Measurements from ENCODE around the gene GIPC3.
"Not testable (repeated sequence)": the region's sequence is repeated elsewhere in the genome, so short reads cannot be mapped to it uniquely, and the experiment has no call there.

Gene GIPC3

DNA sequence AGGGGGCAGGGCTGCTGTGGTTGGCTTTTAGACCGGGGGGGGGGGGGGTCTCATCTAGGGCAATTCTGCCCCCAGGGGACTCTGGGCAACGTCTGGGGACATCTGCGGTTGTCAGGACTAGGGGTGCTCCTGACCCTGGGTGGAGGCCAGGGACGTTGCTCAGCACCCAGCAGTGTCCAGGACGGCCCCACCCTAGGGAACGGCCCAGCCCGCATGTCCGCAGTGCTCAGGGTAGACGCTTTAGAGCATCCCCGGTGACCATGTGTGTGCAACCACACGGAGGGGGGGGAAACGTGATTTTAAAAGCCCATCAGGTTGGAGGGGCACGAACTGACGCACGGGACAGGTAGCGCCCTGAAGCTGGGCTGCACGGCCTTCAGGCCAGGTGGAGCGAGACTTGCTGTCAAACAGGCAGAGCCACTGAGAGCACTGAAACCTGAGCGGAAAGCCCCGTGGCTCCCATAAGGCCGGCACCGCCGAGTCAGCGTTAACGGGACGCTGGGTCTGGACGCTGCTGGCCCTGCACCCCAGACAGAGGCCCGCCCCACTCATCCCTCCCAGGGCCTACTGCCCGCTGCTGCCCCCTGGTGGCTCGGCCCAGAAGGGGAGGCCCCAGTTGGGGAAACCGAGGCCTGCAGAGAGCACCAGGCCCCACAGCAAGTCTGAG lies 33.0 kb downstream of the GIPC3 start:
- DNase-seq (ENCODE audit: low read depth, low spot score): peak; percentile 48

DNA sequence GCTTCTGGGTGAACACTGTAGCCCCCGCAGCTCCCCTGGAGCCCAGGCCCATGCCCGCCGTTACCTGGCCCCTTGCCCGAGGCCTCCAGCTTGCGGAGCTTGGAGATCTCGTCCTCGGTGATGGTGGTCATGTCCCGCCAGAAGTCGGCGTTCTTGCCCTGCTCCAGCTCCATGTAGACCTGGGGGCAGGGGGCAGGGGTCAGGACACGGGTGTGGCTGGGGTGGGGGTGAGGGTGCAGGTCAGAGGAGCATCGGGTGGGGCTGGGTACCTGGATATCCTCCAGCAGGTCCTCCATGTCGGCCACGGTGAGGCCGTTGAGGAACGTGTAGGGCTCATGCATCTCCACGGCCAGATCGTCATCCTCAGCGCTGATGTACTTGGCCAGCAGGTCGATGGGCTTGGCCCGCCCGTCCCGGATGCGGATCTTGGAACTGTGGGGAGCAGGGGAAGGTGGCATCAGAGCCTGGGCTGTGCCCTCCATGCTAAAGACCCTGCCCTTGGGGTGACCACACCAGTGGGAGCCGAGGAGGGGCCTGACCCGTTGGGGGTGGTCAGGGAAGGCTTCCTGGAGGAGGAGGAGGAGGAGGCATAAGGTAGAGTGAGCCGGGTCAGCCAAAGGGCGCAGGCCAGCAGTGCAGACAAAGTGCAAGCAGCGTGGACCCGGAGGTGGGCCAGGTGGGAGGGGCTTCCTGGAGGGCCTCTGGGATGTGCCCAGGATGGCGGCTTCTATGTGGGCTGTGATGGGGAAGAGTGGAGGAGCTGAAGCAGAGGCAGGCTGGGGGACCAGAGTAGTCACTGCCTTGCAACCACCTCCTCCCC lies 33.7 kb downstream of the GIPC3 start:
- no peak for DNase-seq (ENCODE audit: low read depth, low spot score)

DNA sequence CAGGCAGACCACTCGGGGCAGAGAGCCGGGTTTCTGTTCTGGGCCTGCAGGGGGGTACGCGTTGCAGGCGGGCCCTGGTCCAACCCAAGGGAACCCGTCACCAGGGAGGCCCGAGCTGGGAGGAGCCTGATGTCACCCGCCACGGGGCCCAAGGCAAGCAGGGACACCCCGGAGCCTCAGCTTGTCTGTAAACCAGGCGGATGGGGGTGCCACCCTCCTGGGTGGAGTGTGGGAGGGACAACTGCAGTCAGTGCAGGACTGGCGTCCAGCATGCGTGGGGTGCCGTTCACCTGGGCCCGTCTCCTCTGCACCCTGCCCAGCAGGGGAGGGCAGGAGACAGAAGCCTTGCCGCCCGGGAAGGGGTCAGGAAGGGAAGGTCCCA lies 34.3 kb downstream of the GIPC3 start:
- DNase-seq (ENCODE audit: low read depth, low spot score): no peak

DNA sequence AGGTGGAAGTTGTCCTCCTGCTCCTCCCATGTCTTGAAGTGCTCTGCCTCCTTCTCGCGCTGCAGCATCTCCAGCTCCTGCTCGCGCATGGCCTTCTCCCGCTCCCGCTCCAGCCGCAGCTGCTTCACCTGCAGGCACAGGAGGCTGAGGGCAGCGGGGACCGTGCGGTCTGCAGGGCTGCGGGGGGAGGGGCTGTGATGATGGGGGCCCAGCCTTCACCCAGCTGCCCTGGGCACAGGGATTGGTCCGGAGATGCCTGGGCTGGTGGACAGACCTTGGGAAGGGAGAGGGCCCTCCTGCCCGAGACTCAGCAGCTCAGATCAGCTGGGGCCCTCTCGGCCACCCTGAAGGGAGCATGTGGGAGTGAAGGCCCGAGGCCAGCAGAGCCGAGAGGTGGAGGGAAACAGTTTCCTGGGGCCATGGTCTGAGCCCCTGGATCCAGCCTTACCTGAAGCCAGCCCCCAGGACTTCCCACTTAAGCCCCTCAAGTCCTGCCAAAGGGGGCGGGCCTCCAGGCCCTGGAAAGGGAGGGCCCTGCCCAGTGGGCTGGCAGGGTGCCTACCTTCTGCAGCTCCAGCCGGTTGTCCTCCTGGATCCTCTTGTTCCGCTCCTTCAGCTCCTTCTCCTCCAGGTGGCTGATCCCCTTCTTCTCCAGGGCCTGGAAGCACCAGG lies 35.0 kb downstream of the GIPC3 start:
- DNase-seq (ENCODE audit: low read depth, low spot score): no peak

DNA sequence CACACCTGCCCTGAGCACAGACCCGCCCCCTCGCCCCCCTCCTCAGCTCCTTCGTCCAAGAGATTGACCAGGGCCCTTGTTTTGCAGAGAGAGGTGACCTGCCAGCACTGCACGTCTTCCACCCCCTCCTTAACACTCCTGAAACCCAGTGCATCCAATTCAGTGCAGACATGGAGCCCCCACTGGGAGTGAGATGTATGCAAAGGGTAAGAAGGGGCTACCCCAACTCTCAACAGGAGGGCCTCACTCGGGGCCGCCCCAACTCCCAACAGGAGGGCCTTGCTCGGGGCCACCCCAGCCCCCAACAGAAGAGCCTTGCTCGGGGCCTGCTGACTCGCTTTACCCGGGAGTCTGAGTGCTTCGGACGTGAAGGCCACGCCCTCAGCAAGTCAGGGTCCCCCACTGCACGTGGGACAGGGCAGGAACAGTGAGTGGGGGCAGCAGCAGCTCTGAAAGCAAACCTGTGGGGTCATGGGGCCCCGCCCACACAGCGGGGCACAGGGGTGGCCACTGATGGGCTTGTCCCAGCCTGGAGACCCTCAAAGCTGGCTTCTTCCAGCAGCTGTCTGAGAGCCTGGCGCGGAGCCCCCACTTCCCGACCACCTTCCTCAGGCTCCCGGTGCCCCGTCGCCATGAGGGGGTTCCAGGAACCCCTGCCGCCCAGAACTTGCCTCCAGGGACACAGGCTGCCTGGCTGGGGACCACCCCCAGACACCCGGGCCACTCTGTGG lies 35.7 kb downstream of the GIPC3 start:
- DNase-seq (ENCODE audit: low read depth, low spot score): no peak

DNA sequence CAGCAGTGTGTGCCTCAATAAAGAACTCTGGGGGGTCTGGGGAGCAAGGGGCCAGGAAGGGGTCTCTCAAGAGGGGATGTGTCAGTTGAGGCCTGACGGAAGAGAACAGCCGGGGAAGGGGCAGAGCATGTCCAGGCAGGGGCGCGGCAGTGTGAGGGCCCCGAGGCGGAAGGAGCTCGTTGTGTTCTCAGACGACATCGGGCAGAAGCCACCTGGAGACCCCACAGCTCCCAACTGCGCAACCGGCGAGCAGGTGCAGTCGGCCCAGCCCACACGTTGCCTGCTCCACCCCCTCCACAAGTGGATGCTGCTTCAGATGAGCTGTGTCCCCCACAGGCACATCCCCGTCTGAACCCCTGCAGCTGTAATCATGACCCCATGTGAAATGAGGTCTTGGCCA lies 36.4 kb downstream of the GIPC3 start:
- no peak for DNase-seq (ENCODE audit: low read depth, low spot score)

DNA sequence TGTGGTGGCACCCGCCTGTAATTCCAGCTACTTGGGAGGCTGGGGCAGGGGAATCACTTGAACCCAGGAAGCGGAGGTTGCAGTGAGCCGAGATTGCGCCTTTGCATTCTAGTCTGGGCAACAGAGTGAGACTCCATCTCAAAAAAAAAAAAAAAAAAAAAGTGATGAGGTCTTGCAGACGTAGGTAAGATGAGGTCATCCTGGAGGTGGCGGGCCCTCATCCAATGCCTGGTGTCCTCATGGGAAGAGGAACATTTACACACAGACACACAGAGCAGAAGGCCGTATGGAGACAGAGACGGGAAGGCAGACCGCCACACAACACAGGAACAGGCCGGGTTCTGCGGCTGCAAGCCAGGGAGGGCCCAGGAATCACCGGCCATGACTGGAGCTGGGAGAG lies 36.9 kb downstream of the GIPC3 start:
- no peak for DNase-seq (ENCODE audit: low read depth, low spot score)

DNA sequence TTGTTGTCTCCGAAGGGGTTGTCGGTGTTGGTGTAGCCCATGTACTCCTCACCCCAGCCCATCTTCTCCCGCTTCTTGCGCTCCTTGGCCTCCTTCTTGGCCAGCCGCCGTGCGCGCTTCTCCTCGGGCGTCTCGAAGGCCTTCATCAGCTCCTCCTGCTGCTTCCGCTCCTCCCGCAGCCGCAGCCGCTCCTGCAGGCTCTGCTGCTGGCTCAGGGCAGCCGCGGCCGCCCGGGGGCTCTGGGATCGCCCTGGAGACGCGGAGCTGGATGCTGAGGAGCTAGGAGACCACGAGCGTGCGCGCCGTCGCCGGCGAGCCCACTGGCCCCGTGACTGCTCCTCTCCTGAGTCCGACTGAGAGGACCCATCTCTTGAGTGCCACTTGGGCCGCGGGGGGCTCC lies 38.4 kb downstream of the GIPC3 start:
- no peak for DNase-seq (ENCODE audit: low read depth, low spot score)

DNA sequence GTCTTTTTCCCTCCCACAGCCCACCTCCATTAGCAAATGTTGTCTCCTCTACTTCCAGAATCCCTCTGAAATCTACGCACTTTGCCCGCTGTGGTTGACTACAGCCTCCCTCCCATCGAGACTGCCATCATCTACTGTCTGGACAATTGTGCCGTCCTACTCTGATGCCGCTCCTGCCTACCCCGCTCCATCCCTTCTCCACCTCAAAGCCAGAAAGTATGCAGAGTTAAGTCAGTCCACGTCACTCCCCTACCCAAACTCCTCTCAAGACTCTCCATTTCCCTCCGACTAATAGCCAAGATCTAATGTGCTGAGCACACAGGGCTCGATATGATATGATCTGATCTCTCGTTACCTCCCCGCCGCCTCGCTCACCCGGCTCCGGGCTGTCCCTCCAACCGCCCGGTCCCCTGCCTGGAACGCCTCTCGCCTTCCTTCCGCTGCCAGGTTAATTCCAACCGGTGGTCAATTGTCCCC lies 40.8 kb downstream of the GIPC3 start:
- no peak for DNase-seq (ENCODE audit: low read depth, low spot score)

DNA sequence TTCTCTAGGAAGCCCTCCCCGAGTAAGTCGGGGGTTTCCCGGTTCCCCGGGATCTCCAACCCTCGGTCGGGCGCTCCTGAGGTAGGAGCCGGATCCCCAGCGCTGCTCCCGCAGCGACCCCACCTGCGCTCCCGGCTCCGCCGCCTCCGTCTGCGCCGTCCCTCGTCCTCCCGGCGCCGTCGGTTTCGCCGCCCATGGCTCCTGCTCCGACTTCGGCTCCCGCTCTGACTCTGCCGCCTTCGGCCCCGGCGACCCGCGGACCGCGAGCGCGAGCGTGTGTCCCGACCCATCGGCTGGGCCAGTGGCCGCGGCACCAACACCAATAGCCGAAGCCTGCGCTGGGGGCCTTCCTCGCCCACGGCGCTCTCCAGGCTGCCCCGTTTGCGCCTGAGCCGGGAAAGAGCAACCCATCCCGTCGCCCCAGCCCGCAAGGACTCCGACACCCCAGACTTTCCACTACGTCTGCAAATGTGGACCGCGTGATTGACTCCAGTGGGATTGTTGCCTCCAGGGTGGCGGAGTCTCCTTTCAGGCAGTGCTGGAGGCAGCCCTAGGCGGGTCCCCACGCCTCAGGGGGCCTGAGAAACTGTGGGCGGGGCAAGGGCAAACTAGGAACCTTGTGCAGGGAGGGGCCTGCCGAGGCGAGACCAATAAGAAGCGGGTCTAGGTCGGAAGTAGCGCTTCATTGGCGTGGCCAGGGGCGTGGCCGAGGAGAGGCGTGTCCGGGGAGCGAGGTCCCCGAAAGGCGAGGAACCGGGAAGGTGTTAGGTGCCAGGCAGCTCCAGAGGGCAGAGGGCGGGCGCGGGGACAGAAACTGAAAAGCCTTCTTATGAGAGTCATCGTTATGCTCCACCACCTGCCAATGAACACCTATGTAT lies 41.4 kb downstream of the GIPC3 start, which contains the start of gene CACTIN:
Gene CACTIN, minus strand, starts transcription at position 318 of the 878 bp plus-strand sequence. Its CDS starts 28 bp downstream, at position 290.
- DNase-seq (ENCODE audit: low read depth, low spot score): peak; percentile 98

DNA sequence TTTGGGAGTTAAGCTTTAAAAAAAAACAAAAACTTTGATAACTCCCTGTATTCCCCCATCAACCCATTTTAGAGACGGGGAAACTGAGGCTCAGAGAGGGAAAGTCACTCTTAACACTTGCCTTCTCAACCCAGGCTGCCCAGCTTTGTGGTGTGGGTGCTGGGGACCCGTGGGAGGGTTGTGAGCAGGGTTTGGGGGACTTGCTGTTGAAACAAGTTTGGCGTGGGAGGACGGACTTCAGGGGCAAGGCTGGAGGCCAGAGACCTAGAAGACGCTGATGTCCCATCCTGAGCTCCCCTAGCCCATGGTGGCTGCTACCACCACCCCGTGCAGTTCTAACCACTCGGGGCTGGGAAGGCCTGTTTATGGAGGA lies 42.1 kb downstream of the GIPC3 start:
- no peak for DNase-seq (ENCODE audit: low read depth, low spot score)

DNA sequence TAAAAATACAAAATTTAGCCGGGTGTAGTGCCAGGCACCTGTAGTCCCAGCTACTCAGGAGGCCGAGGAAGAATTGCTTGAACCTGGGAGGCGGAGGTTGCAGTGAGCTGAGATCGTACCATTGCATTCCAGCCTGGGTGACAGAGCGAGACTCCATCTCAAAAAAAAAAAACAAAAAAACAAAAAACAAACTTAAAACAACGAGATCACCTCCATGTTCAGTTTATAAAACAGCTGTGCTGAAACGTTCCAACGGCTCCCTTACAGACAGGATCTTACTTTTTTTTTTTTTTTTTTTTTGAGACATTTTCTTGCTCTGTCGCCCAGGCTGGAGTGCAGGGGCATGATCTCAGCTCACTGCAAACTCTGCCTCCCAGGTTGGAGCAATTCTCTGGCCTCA lies 43.5 kb downstream of the GIPC3 start:
- DNase-seq (ENCODE audit: low read depth, low spot score): not testable (repeated sequence)

DNA sequence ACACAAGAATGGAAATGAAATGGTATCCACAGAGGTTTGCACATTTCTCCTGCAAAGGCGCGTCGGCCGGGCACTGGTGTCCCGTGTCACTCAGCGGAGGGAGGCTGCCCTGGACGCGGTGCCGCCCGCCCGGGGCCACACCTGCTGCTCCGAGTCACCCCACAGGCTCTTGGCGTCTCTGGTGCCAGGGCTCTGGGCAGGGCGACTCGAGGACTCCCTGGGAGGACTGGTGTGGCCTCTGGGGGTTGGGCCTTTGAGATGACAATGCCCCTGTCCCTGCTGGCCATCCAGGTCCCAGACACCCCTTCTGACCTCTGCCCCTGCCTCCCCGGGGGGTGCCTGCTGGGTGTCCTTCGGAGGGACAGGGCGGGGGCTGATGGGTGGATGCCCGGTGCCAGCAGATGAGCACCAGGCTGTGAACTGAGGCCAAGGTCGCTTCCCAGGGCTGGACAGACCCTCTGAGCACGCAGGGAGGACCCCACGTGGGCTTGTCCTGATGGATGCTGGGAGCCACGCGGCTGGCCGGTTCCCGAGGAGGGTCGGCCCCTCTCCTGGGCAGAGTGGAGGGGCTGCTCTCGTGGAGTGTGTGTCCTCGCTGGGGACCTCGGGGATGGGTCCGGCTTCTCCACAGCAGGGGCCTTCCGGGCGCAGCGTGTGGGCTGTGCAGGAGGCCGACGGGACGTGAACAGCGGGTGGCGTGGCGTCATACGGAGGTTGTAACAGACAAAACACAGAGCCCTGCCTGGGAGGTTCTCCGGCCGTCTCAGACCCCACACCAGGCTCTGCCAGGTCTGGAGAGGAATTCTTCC lies 46.0 kb downstream of the GIPC3 start:
- no peak for DNase-seq (ENCODE audit: low read depth, low spot score)

DNA sequence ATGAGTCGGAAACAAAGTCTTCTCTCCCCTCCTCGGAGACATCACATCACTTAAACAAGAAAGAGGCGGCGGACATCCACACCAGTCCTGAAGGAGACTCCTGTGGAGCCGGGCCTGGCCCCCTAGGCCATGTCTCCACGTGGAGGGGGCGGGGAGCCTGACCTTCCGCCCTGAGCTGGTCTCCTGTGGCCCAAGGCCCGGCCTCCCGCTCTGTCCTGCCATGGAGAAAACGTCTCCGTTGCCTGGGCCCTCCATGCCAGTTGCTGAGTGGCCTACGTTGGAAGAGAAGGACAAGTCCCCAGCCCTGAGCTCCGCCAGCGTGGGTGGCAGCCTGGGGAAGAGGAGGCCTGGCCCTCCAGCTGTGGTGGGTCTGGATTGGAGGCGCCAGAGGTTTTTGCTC lies 46.8 kb downstream of the GIPC3 start:
- DNase-seq (ENCODE audit: low read depth, low spot score): no peak

DNA sequence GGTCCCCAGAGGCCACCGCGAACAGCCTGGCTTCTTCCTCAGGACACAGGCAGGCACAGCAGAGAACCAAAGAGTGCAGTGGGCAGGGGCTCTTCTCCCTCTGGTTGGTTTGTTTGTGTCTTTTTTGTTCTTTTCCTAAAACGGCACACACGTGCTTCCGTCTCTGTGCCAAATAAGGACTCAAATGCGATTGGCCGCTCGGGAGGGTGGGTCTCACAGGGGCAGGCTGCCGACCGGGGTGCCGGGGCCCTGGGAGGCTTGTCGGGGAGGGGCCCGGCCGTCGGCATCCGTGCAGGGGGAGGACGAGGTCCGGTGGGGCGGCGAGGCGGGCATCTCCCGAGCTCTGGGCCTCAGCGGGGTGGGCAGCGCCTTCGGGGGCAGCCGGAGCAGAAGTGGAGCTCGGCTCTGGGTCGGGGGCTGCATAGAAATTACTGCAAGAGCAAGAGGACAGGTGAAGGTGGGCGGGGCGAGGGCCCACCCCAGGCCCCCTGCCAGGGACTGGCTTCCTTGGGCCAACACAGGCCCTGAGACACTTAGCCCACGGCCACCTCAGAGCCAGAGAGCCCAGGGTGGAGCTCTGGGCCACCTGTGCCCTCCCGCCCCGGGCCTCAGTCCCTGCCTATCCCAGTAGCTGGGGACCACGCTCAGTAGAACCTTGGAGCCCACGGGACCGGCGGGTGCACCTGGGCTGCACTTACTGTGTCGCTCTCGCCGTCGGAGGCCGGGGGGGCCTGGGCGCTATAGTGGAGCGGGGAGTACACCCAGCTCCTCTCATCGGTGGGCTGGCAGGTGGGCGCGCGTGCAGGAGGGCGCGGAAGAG lies 47.7 kb downstream of the GIPC3 start:
- no peak for DNase-seq (ENCODE audit: low read depth, low spot score)

DNA sequence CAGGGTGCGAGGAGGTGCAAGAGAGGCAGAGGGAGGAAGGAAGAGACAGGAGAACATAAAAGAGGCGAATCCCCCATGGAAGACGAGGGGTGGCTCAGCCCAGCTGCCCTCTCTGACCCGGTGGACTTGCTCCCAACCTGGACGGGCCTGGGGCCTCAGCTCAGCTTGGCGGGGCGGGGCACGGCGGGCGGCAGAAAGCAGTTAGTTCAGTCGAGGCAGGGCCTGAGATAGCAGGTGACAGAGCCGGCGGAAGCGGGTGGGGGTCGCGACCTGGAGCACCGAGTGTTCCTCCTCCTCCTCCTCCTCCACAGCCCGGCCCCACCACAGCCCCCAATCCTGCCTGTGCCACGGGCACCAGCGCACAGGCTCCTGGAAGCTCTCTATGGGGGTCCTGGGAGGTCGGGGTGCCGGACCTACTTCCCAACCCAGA lies 48.3 kb downstream of the GIPC3 start:
- DNase-seq (ENCODE audit: low read depth, low spot score): no peak

DNA sequence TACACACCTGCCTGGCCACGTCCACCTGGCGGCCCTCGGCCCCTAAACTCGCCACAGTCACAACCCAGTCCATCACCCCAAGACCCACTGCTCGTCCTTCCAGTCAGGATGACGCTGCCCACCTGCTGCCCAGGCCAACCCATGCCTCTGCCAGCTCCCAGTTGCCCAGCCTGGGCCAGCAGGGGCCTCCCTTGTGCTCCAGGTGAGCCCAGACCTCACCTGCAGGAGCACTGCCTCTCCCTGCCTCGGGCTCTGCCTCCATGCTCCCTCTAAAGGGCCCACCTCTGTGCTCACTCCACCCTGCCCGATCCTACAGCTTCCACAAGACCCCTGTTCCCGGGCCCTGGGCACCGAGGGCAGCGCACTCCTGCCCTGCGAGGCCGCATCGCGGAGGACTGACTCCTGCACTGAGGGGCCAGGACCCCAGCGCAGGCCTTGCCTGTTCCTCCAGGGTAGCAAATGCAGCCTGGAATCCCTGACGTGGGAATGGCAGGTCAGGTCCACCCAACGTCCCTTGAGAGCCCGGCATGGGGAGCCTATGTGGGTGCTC lies 49.3 kb downstream of the GIPC3 start:
- DNase-seq (ENCODE audit: low read depth, low spot score): no peak

DNA sequence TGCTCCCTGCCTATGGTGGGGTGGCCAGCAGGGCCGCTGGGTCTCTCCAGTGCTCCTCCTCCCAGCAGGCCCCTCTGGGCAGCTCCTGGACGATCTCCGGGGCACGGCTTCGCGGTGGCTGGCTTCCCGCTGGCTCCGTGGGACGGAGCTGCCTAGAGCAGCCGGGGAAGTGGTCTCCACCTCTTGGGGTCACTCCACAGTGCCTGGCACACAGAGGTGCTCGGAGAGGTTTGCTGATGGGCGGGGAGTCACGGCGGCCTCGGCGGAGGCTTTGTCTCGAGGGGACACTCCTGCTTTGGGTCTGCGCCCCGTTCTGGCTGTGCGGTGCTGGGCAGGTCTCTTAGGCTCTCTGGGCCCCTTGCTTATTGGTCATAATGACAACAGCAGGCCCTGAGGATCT lies 51.2 kb downstream of the GIPC3 start:
- DNase-seq (ENCODE audit: low read depth, low spot score): no peak

DNA sequence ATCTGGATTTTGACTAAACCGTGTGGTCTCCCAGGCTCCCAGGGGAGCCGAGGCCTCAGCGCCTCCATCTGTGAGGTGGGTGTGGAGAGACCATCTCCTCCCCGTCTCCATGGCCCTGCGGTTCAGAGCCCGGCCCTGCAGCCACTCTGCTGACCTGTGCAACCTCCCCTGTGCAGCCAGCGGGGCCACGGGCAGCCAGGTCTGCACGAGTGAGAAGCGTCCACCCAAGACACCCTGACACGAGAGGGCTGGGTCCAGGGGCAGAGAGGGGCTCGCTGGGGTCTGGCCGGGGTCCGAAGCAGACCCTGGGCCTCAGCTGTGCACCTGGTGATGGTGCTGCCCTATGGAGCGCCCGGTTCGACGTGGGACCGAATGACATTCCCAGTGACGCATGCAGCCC lies 51.7 kb downstream of the GIPC3 start:
- DNase-seq (ENCODE audit: low read depth, low spot score): no peak

Measured in ELF-1 (cell line).